Heart left ventricle (tissue), 13 donors: ENCODE data around the gene ROPN1.

ENCODE experiments used
- CTCF ChIP-seq, 12 donors: fragments of 200-600 bp; sonication (generic) in 4 of 12; IDR thresholded peaks; one replicate each; pipeline versions ENCODE4 v1.5.0 to v1.8.0; 2018 to 2022; ENCODE audit warnings: antibody characterized with exemption in 12 of 12, mild to moderate bottlenecking in 5 of 12
- POLR2A ChIP-seq, 2 donors: fragments of 450-650 bp; IDR thresholded peaks; one replicate each; pipeline ENCODE4 v1.6.1; 2017; ENCODE audit warnings: antibody characterized with exemption in 2 of 2, mild to moderate bottlenecking in 2 of 2, moderate library complexity in 2 of 2
- donor health status: ischemic (EF 13 %, LVEDD 7.1; RV severe dilation, severe dysfunction).
- donor health status: DM: no; HTN: yes; CAD: no.
- donor health status: DM: no; HTN: no; CAD: no.
- donor health status: ischemic (EF 25% LVEDD 6.9; RV normal size, moderate dysfunction).
- donor health status: ischemic (EF 25% LVEDD 5.7; RV mildly dilated, moderate dysfunction).
- donor health status: ischemic (EF 35%, LVEDD 5.7; RV mildly dilated, moderate dysfunction).
- donor health status: nonischemic (EF 11% LVEDD 7.7; RV severe dilation, severe dysfunction).
- donor health status: DM: yes; HTN: yes; CAD: no.
- donor health status: PGD.
- donor health status: ischemic (EF 29% LVEDD 5.4; RV normal size, mild dysfunction).
- donor health status: nonischemic (EF 23%, LVEDD 6.1; RV moderate dilation, normal function).

- TF ChIP-seq CTCF (IDR thresholded peaks at IDR 0.05), result no peak
- no peak for TF ChIP-seq POLR2A (IDR thresholded peaks at IDR 0.05)
These were observed 50.4 kb downstream of the ROPN1 start for GRCh38 chr3:123941542-123941941.
